Mucosa of descending colon (tissue), 3 donors: ENCODE measurements around the gene SLC29A3. TPM values are rescaled to one million over a fixed set of nuclear protein-coding genes. Genes with fewer than 3 reads are reported as not detected.

Experiments used
- ATAC-seq: fragments of 200-7000 bp; cut with Tn5 transposase; one replicate; pipeline ENCODE4 v1.9.1; 2020; ENCODE audit warnings: mild to moderate bottlenecking, moderate library complexity
- DNase-seq, 3 donors: peaks; one replicate each; pipeline ENCODE4 v3.0.0-alpha.2; 2020
- H3K36me3 ChIP-seq: fragments of 200-600 bp; one replicate; pipeline ENCODE4 v1.8.0; 2021; ENCODE audit warnings: low read depth, mild to moderate bottlenecking
- H3K4me1 ChIP-seq: fragments of 200-600 bp; one replicate; pipeline ENCODE4 v1.8.0; 2021; ENCODE audit warnings: low read depth, mild to moderate bottlenecking
- H3K4me3 ChIP-seq: fragments of 200-600 bp; one replicate; pipeline ENCODE4 v1.8.0; 2021; ENCODE audit warnings: mild to moderate bottlenecking
- H3K9me3 ChIP-seq: fragments of 200-600 bp; one replicate; pipeline ENCODE4 v1.8.0; 2021; ENCODE audit warnings: mild to moderate bottlenecking
- CTCF ChIP-seq: fragments of 200-600 bp; IDR thresholded peaks from one replicate; pipeline ENCODE4 v1.8.0; 2022; ENCODE audit warnings: antibody characterized with exemption, mild to moderate bottlenecking
- intact Hi-C, 2 donors: fragments of 100-400 bp; cut with DNase I in 1 of 2; cut with micrococcal nuclease in 1 of 2; formaldehyde crosslinking; loops; one replicate each; pipeline versions ENCODE4 v1.11.0 to v1.11.1; 2022; cut with DNase I, micrococcal nuclease
- total RNA-seq, 3 donors: library from RNA; stranded (reverse); fragmentation: NEBNext Ultra II Directional in 2 of 3; extraction: Animal tissue kit (Norgen Biotek cat#: 25700) in 2 of 3; gene quantifications; one replicate each; pipeline versions ENCODE4 v1.2.1 to v1.2.4, GENCODE V29; 2021 to 2023
- donor health status: DM: no; HTN: no; CAD: no; lungs with moderate emphysema.
- donor health status: DM: no; HTN: no; CAD: no.
- donor health status: DM: no; HTN: yes; CAD: no.

The SLC29A3 gene
- total RNA-seq, 3 donors from 2014 or later: 6.0 to 6.4 (median 6.3) TPM

- no peak for TF ChIP-seq CTCF
- Histone ChIP-seq H3K4me3 (no peak overlapping the region), H3K4me1 (peaks cover 2% of the 10 kb centered on the region), H3K9me3 (no peaks in the 10 kb centered on the region), H3K36me3 (no peaks in the 10 kb centered on the region)
- intact Hi-C loops: loop anchor here (10.0 kb wide), 1 partner anchor 173 kb away; no protein-coding TSS in a partner anchor
- no peak for ATAC-seq
- DNase-seq: no peak
These were observed 73.2 kb downstream of the SLC29A3 start for GRCh38 chr10:71392292-71392691.

GRCh38 chr10:71392791-71393781 is 74.0 kb downstream of the SLC29A3 start:
- no peaks in the 10 kb centered on the region for H3K36me3 ChIP-seq
- H3K9me3 ChIP-seq: no peaks in the 10 kb centered on the region
- intact Hi-C loops: loop anchor here (10.0 kb wide), 1 partner anchor 172 kb away; no protein-coding TSS in a partner anchor
- DNase-seq: no peak
- H3K4me1 ChIP-seq: peaks cover 10% of the 10 kb centered on the region
- H3K4me3 ChIP-seq: no peak overlapping the region
- no peak for TF ChIP-seq CTCF
- ATAC-seq: no peak

GRCh38 chr10:71393841-71394475 is 74.9 kb downstream of the SLC29A3 start:
- ATAC-seq (no peak), DNase-seq (no peak)
- H3K9me3 ChIP-seq: no peaks in the 10 kb centered on the region
- no peak overlapping the region for H3K4me3 ChIP-seq
- intact Hi-C loops: loop anchor here (10.0 kb wide), 1 partner anchor 171 kb away; no protein-coding TSS in a partner anchor
- peaks cover 10% of the 10 kb centered on the region for H3K4me1 ChIP-seq
- no peak for TF ChIP-seq CTCF
- no peaks in the 10 kb centered on the region for H3K36me3 ChIP-seq

GRCh38 chr10:71394926-71395562 is 76.0 kb downstream of the SLC29A3 start:
- Histone ChIP-seq H3K4me3 (no peak overlapping the region), H3K4me1 (peaks cover 10% of the 10 kb centered on the region), H3K36me3 (no peaks in the 10 kb centered on the region), H3K9me3 (no peaks in the 10 kb centered on the region)
- no peak for ATAC-seq
- intact Hi-C loops: loop anchor here (10.0 kb wide), 1 partner anchor 170 kb away; no protein-coding TSS in a partner anchor
- no peak for TF ChIP-seq CTCF
- DNase-seq: no peak

GRCh38 chr10:71395621-71396020 is 76.6 kb downstream of the SLC29A3 start:
- DNase-seq (no peak), ATAC-seq (no peak)
- Histone ChIP-seq H3K36me3 (no peaks in the 10 kb centered on the region), H3K4me1 (peaks cover 10% of the 10 kb centered on the region), H3K9me3 (no peaks in the 10 kb centered on the region), H3K4me3 (no peak overlapping the region)
- no peak for TF ChIP-seq CTCF
- intact Hi-C loops: loop anchor here (10.0 kb wide), 1 partner anchor 169 kb away; no protein-coding TSS in a partner anchor
